ENCODE results near the gene CA14.
A peak's percentile ranks its signal among the peaks of the same experiment; 100 is the strongest.

CA14 gene

GRCh38 chr1:150262388-150263320 lies 5.1 kb downstream of the CA14 start:
- Histone ChIP-seq H3K36me3 (ENCODE audit: control insufficient read depth, insufficient read depth, low read length) (peaks cover 63% of the 10 kb centered on the region), H3K27ac (ENCODE audit: low read depth, low read length) (no peak overlapping the region), H3K4me1 (ENCODE audit: control insufficient read depth, insufficient read depth, low read length) (peaks cover 15% of the 10 kb centered on the region), H3K9me3 (ENCODE audit: control insufficient read depth, insufficient read depth, low read length) (no peaks in the 10 kb centered on the region), H3K4me3 (ENCODE audit: low read depth, low read length) (no peak overlapping the region), H3K27me3 (ENCODE audit: control insufficient read depth, insufficient read depth, low read length) (no peaks in the 10 kb centered on the region), H3K9ac (ENCODE audit: low read depth, low read length) (no peak overlapping the region)

GRCh38 chr1:150263549-150263948 lies 6.0 kb downstream of the CA14 start:
- Histone ChIP-seq H3K4me3 (ENCODE audit: low read depth, low read length) (no peak overlapping the region), H3K4me1 (ENCODE audit: control insufficient read depth, insufficient read depth, low read length) (peaks cover 16% of the 10 kb centered on the region), H3K9me3 (ENCODE audit: control insufficient read depth, insufficient read depth, low read length) (no peaks in the 10 kb centered on the region), H3K9ac (ENCODE audit: low read depth, low read length) (no peak overlapping the region), H3K27ac (ENCODE audit: low read depth, low read length) (no peak overlapping the region), H3K27me3 (ENCODE audit: control insufficient read depth, insufficient read depth, low read length) (no peaks in the 10 kb centered on the region), H3K36me3 (ENCODE audit: control insufficient read depth, insufficient read depth, low read length) (peaks cover 63% of the 10 kb centered on the region)

- H3K36me3 ChIP-seq (ENCODE audit: control insufficient read depth, insufficient read depth, low read length): peaks cover 44% of the 10 kb centered on the region
- H3K4me1 ChIP-seq (ENCODE audit: control insufficient read depth, insufficient read depth, low read length): peaks cover 15% of the 10 kb centered on the region
- peak overlapping the region; percentile 80; the same call in 1 of the 2 replicates for H3K9ac ChIP-seq (ENCODE audit: low read depth, low read length)
- peak overlapping the region; percentile 99 for H3K4me3 ChIP-seq (ENCODE audit: low read depth, low read length)
- no peaks in the 10 kb centered on the region for H3K27me3 ChIP-seq (ENCODE audit: control insufficient read depth, insufficient read depth, low read length)
- no peaks in the 10 kb centered on the region for H3K9me3 ChIP-seq (ENCODE audit: control insufficient read depth, insufficient read depth, low read length)
- H3K27ac ChIP-seq (ENCODE audit: low read depth, low read length): no peak overlapping the region
Observed at GRCh38 chr1:150267896-150268295, 10.3 kb downstream of the CA14 start.

GRCh38 chr1:150268340-150268704 lies 10.7 kb downstream of the CA14 start:
- Histone ChIP-seq H3K27ac (ENCODE audit: low read depth, low read length) (peak overlapping the region; percentile 94), H3K36me3 (ENCODE audit: control insufficient read depth, insufficient read depth, low read length) (peaks cover 40% of the 10 kb centered on the region), H3K9me3 (ENCODE audit: control insufficient read depth, insufficient read depth, low read length) (no peaks in the 10 kb centered on the region), H3K4me3 (ENCODE audit: low read depth, low read length) (peak overlapping the region; percentile 99), H3K4me1 (ENCODE audit: control insufficient read depth, insufficient read depth, low read length) (peaks cover 19% of the 10 kb centered on the region), H3K27me3 (ENCODE audit: control insufficient read depth, insufficient read depth, low read length) (no peaks in the 10 kb centered on the region), H3K9ac (ENCODE audit: low read depth, low read length) (peak overlapping the region; percentile 80)

GRCh38 chr1:150268705-150269403 lies 11.3 kb downstream of the CA14 start, which contains the start of gene APH1A:
Gene APH1A (minus strand): TSS chr1:150269016. CDS start chr1:150268810, 206 bp downstream.
- Histone ChIP-seq H3K4me3 (ENCODE audit: low read depth, low read length) (peak within 1 kb of the TSS; percentile 99), H3K4me1 (ENCODE audit: control insufficient read depth, insufficient read depth, low read length) (peaks cover 20% of the 10 kb centered on the region), H3K36me3 (ENCODE audit: control insufficient read depth, insufficient read depth, low read length) (peaks cover 36% of the 10 kb centered on the region), H3K27ac (ENCODE audit: low read depth, low read length) (peak within 1 kb of the TSS; percentile 94), H3K9me3 (ENCODE audit: control insufficient read depth, insufficient read depth, low read length) (no peaks in the 10 kb centered on the region), H3K27me3 (ENCODE audit: control insufficient read depth, insufficient read depth, low read length) (no peaks in the 10 kb centered on the region), H3K9ac (ENCODE audit: low read depth, low read length) (peak within 1 kb of the TSS; percentile 80)

GRCh38 chr1:150269451-150269850 lies 11.9 kb downstream of the CA14 start:
- Histone ChIP-seq H3K27ac (ENCODE audit: low read depth, low read length) (peak overlapping the region; percentile 94), H3K4me3 (ENCODE audit: low read depth, low read length) (peak overlapping the region; percentile 99), H3K9ac (ENCODE audit: low read depth, low read length) (peak overlapping the region; percentile 64), H3K27me3 (ENCODE audit: control insufficient read depth, insufficient read depth, low read length) (no peaks in the 10 kb centered on the region), H3K36me3 (ENCODE audit: control insufficient read depth, insufficient read depth, low read length) (peaks cover 30% of the 10 kb centered on the region), H3K4me1 (ENCODE audit: control insufficient read depth, insufficient read depth, low read length) (peaks cover 20% of the 10 kb centered on the region), H3K9me3 (ENCODE audit: control insufficient read depth, insufficient read depth, low read length) (no peaks in the 10 kb centered on the region)

- Histone ChIP-seq H3K36me3 (ENCODE audit: control insufficient read depth, insufficient read depth, low read length) (peaks cover 13% of the 10 kb centered on the region), H3K9me3 (ENCODE audit: control insufficient read depth, insufficient read depth, low read length) (no peaks in the 10 kb centered on the region), H3K27ac (ENCODE audit: low read depth, low read length) (no peak overlapping the region), H3K9ac (ENCODE audit: low read depth, low read length) (no peak overlapping the region), H3K27me3 (ENCODE audit: control insufficient read depth, insufficient read depth, low read length) (no peaks in the 10 kb centered on the region), H3K4me1 (ENCODE audit: control insufficient read depth, insufficient read depth, low read length) (peaks cover 20% of the 10 kb centered on the region), H3K4me3 (ENCODE audit: low read depth, low read length) (no peak overlapping the region)
Observed at GRCh38 chr1:150271291-150271959, 13.9 kb downstream of the CA14 start.

- no peak overlapping the region for H3K27ac ChIP-seq (ENCODE audit: low read depth, low read length)
- peak overlapping the region; percentile 48; the same call in 1 of the 2 replicates for H3K4me3 ChIP-seq (ENCODE audit: low read depth, low read length)
- H3K9ac ChIP-seq (ENCODE audit: low read depth, low read length): no peak overlapping the region
- H3K36me3 ChIP-seq (ENCODE audit: control insufficient read depth, insufficient read depth, low read length): peaks cover 2% of the 10 kb centered on the region; the same call in 1 of the 2 replicates
- peaks cover 17% of the 10 kb centered on the region for H3K4me1 ChIP-seq (ENCODE audit: control insufficient read depth, insufficient read depth, low read length)
- no peaks in the 10 kb centered on the region for H3K9me3 ChIP-seq (ENCODE audit: control insufficient read depth, insufficient read depth, low read length)
- H3K27me3 ChIP-seq (ENCODE audit: control insufficient read depth, insufficient read depth, low read length): no peaks in the 10 kb centered on the region
Observed at GRCh38 chr1:150273311-150273710, 15.7 kb downstream of the CA14 start.

- Histone ChIP-seq H3K9me3 (ENCODE audit: control insufficient read depth, insufficient read depth, low read length) (no peaks in the 10 kb centered on the region), H3K36me3 (ENCODE audit: control insufficient read depth, insufficient read depth, low read length) (peaks cover 13% of the 10 kb centered on the region), H3K27me3 (ENCODE audit: control insufficient read depth, insufficient read depth, low read length) (peaks cover 12% of the 10 kb centered on the region; the same call in 1 of the 2 replicates), H3K4me3 (ENCODE audit: low read depth, low read length) (no peak overlapping the region), H3K27ac (ENCODE audit: low read depth, low read length) (no peak overlapping the region), H3K4me1 (ENCODE audit: control insufficient read depth, insufficient read depth, low read length) (peaks cover 12% of the 10 kb centered on the region; the same call in 1 of the 2 replicates), H3K9ac (ENCODE audit: low read depth, low read length) (no peak overlapping the region)
Observed at GRCh38 chr1:150280138-150280707, 22.6 kb downstream of the CA14 start.

GRCh38 chr1:150281221-150281757 lies 23.7 kb downstream of the CA14 start:
- Histone ChIP-seq H3K9me3 (ENCODE audit: control insufficient read depth, insufficient read depth, low read length) (no peaks in the 10 kb centered on the region), H3K4me3 (ENCODE audit: low read depth, low read length) (peak overlapping the region; percentile 67), H3K27ac (ENCODE audit: low read depth, low read length) (peak overlapping the region; percentile 63), H3K4me1 (ENCODE audit: control insufficient read depth, insufficient read depth, low read length) (peaks cover 12% of the 10 kb centered on the region; the same call in 1 of the 2 replicates), H3K9ac (ENCODE audit: low read depth, low read length) (peak overlapping the region; percentile 84), H3K36me3 (ENCODE audit: control insufficient read depth, insufficient read depth, low read length) (peaks cover 13% of the 10 kb centered on the region), H3K27me3 (ENCODE audit: control insufficient read depth, insufficient read depth, low read length) (peaks cover 12% of the 10 kb centered on the region; the same call in 1 of the 2 replicates)
